Retina (tissue), 1 donor: ENCODE results near the gene TFEB.

Source experiments
- DNase-seq: peaks from one replicate; pipeline ENCODE4 v3.0.0-alpha.2; 2016

Gene TFEB

DNA sequence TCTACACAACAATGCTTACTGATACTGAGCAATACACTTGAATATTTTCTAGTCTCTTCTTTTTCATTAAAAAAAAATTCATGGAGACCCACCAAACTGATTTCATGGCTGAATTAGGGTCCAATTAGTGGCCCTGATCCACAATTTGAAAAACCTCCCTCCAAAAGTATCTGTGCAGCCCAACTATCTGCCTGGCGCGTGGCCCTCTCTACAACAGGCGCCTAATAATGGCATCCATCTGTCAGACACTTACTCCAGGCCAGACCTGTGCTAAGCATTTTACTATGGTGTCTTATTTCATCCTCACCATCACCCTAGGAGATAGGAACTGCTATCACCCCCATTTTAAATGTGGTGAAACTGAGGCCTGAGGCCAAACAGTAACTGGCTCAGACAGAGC, 14.0 kb downstream of the TFEB start:
- no peak for DNase-seq

DNA sequence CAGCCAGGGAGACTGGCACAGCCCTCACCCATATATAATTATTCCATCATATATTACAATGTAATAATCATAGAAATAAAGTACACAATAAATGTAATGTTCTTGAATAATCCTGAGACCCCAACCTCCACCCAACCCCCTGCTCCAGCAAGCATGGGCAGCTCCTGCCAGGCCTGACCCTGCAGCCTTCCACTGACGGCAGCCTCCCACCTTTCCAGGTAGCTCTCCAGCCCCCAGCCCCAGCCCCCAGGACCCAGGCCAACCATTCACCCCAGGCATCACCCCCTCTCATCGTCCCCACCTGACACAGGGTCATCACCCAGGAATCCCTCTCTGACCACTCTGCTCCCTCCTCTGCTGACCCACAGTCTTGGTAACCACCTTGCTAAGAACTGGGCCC, 14.6 kb downstream of the TFEB start:
- no peak for DNase-seq

DNA sequence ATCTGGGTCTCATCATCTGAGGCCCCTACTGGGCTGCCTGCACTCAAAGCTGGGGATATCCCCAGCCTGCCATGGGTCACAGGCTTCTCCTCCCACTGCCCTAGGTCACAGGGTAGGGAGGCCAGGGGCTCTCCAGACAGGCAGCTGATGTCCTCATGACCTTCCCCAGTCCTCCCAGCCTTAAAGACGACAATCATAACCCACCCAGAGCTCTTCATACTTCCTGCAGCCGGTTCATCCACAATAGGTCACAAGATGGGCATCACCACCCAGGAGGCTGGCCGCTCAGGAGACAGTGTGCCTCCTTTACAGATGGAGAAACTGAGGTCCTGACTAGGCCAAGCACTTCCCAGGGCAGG, 15.2 kb downstream of the TFEB start:
- DNase-seq = no peak

DNA sequence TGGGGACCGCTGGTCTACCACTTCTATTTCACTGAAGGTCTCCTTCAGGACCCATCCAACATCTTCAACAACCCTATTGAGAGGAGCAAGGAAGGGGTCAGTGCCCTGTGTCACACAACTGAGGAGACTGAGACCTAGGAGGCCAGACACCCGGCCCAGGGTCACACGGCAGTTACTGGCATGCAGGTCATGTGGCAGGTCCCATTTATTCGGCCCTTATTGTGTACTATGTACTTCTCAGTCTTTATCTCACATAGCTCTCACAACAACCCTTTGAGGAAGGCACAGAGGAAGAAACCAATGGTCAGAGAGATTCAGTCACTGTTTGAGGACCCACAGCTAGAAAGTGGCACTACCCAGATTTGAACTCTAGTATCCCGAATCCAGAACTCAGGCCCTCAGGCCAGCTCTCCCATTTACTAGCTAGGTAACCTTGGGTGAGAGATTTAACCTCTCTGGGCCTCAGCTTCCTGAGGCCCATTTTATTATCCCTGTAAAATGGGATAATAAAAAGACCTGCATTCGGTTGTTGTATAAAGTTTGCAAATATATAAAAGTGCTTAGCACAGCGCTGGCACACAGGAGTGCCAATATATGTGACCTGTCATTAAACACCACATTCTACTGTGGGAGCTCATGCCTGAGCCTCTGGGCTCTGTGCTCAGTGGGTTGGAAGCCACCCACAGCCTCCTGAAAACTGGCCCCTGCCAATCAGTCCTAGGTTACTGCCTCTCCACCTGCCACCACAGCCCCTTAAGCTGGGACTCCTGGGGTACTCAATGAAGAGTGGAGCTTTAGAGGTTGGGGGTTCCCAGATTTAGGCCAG, 15.8 kb downstream of the TFEB start:
- no peak for DNase-seq

DNA sequence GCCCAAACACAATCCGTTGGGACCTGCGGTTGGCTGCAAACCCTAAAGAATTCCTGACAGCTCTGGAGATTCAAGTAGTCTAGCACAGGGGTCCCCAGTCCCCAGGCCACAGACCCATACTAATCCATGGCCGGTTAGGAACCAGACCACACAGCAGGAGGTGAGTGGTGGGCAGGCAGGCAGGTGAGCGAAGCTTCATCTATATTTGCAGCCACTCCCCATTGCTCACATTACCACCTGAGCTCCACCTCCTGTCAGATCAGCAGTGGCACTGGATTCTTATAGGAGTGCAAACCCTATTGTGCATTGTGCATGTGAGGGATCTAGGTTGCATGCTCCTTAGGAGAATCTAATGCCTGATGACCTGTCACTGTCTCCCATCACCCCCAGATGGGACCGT, 16.6 kb downstream of the TFEB start:
- no peak for DNase-seq

DNA sequence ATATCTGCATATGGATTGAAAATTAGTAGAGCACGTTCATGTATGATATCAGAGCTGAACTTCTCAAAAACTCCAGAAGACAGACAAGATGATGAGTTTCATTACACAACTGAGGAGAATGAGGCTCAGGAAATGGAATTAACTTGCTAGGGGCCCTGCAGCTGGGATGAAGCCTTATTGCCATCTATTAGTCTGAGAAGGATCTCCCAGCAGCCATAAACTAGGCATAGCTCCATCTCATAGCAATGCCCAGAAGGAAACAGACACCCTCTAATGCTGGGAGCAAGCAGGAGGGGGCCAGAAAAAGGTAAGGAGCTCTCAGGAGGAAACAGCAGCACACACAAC, 18.0 kb downstream of the TFEB start:
- DNase-seq = no peak

DNA sequence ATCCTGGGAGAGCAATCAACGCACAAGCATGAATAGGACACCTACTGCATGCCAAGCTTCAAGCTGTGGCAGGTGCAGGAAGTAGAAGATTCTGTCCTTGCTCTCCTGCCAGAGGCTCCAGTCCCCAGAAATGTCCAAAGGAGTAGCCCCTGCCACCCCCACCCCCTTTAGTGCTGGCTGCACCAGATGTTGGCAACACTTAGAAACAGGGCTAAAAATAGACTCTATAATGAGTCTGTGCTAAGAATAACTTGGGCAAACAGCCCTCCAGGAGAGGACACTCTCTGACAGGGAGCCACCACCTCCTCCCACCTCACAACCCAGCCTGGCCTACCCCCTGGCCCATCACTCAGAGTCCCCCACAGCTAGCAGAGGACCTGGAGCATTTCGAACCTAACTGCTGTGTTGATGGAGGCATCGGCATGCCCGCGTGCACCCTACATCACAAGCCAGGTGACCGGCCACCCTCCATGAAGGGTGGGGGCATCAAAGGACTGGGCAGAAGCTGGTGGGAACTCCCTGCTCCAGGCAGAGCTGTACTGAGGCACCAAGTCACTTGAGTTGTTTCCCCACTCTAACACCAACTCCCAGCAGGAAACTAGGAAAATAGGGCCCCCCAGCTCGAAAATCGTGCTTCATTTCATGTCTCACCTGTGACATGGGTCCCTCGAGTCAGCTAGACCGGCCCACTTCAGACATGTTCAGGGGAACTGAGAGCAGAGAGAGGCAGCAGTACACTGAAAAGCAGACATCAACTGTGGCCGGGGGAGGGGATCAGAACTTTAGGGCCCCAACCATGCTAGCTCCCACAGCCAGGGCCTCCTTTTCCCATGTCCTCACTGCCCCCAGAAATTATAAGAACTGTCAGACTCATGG, 18.7 kb downstream of the TFEB start:
- no peak for DNase-seq

DNA sequence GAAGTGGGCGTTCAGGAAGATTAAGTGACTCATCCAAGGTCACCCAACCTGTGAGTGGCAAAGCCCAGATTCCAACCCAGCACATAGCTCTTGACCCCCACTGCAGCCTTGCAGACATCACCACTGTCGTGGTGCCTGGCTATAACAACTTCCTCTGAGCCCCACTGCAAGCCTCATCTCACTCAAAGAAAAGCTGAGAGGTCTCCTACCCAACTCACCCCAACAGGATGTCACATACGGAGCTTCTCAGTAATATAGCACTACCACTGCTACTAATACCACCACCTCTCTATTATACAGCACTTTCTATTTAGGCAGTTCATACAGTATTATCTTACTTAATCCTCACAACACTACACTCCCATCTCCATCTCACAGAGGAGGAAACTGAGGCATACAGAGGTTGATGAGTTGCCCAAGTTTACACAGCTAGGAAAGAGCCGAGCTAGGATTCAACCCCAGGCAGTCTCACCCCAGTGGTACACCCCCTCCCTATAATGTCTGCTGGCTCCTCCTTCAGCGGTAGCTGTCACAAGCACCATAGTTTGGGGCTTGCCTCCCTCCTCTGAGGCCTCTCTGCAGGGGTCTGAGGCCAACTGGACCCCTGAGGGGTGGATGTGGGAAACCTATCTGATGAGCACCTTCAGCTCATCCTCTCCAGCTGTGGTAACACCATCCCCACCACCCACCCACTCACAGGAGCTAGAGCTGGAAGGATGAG, 19.5 kb downstream of the TFEB start:
- no peak for DNase-seq

DNA sequence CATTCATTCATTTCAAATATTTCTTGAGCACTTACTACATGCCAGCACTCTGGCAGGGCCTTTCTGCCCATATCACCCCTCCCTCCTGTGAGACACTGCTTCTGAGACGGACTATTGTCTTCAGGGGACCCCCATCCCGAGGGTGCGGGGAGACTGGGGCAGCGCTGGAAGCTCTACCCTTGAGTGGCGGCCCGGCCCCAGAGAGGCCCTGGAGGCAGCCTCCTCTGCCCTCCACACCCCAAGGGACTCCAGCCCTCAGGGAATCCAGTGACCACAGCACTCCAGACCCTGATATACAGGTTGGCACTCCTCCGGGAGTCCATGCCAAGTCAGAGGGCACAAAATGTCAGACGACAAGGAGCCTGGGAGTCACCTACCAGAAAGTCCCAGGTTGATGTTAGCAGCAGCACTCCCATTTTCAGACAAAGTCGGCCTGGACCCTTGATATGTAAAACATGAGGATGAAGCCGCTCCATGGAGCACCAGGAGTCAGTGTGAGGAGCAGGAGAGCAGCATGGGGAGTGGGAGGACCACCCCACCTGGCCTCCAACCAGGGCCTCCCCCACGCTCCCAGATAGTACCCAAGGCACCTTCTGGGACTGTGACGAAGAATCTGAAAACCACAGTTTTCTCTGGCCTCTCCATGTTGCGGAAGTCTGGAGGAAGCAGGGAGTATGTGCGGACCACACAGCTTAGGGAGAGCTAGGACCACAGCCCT, 20.7 kb downstream of the TFEB start:
- DNase-seq = no peak

DNA sequence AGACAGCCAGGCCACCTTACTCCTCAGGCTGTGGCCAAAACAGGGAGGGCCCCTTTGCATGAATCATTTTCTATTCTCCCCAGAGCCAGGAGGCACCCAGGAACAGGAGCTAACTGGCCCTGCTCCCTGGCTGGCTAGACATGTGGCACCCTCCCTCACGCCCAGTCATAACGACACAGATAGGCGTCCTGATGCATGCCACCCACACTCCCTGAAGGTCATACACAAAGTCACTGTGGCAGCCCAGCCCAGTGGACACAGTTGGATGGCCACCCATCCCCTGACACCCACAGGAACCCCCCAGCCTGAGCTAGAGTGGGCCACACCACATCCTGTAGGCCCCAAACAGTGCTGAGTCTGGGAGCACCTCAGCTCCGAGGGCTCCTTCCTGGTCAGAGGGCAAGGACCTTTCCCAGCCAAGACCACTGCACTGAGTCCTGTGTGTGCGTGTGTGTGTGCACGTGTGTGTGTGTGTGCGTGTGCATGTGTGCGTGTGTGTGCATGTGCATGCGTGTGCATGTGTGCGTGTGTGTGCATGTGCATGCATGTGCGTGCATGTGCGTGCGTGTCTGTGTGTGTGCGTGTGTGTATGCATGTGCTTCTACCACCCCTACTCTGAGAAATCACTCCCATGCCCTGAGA, 21.6 kb downstream of the TFEB start:
- DNase-seq = no peak

DNA sequence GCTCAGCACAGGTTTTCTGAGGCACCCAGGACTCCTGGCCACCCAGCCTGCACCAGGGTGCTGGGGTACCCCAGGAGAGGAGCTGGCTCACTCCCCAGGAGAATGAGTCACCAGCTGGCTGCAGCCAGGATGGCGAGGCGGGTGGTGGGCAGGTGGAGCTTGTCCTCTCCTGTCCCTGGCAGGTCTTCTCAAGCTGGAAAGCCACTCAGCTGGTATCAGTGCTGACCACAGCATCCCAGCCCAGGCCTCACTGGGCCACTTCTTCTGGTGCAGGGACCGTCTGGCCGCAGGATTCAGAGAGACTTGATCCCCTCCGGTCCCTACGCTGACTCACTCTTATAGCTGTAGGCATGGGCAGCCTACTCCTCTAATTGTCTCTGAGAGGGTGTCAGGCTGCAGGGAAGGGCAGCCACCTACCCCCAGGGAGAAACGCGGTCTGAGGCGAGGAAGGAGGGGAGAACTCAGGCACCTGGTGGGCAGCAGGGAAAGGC, 22.2 kb downstream of the TFEB start:
- no peak for DNase-seq

DNA sequence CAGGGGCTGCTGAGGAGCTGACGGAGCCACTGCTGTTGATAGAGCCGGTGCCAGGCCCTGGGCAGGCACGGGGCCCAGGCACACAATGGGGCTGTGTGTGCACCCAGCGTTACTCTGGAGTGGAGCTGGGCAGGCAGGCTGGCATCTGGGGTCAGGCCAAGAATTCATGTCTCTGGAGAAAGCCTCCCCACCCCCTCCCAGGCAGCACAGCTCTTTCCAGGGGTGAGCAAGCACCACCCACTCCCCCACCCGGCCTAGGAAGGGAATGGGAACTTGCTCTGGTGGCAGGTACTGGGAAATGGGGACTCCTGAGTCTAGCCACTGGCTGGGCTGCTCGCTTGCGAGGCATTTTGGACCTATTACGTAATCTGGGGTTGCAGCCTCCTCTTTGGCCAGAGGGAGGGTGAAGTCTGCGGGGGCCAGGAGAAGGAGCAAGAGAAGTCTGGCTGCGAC, 22.7 kb downstream of the TFEB start:
- no peak for DNase-seq

DNA sequence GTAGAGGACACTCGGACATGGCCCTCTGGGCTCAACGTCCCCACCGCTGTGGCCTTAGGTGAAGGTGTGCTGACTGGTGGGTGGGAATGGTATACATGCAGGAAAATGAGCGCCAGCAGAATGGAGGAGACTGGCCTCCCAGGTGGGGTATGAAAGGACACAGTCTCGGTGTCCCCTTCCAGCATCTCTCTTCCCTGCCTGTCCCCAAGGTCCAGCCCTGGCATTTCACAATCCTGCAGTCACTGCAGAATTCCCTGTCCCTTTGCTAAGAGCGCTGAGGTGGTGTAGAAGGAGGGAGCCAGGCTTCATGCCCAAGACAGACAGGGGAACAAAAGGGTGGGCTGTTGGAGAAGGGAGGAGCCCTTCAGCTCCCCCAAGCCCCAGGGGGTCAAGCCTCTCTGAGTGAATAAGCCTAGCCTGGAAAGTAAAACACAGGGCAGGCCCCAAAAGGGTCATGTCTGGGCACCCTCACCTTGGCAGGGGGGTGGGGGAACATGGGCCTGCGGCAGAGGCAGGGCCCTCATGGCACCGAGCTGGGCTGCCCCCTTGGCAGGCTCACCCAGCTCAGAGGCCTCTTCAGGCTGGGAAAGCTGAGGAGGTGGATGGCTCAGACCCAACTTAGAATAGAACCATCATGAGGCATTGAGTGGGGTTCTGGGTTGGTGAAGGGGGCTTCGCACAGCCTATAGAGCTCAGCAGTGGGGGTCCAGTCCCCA, 23.9 kb downstream of the TFEB start:
- no peak for DNase-seq

DNA sequence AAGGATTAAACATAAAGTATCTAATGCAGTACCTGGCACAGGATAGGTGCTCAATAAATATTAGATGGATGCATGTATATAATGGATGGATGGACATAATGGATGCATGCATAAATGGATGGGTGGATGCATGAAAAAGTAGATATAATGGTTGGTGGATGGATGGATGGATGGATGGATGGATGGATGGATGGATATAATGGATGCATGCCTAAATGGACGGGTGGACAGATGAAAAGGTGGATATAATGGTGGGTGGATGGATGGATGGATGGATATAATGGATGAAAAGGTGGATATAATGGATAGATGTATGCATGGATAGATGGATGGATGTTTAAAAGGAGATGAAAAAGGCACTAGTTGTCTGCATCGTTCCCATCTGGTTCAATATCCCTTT, 26.0 kb downstream of the TFEB start:
- DNase-seq = no peak

DNA sequence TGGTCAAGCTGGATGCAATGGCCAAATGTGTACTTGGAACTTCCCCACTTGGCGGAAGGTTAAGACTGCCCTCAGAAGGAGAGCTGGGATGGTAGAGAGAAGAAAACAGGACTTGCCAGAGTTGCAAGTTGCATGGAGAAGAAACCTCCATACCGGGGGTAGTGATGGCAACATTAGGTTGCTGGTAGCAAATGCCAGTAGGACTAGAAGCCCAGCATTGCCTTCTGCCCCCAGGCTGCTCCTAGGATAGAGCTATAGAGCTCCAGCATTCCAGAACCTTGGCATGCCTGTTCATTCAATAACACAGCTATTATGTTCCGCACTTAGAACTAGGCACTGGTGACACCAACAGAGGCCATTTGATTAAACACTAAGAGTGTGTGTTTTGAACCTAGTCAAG, 26.6 kb downstream of the TFEB start:
- DNase-seq = no peak

DNA sequence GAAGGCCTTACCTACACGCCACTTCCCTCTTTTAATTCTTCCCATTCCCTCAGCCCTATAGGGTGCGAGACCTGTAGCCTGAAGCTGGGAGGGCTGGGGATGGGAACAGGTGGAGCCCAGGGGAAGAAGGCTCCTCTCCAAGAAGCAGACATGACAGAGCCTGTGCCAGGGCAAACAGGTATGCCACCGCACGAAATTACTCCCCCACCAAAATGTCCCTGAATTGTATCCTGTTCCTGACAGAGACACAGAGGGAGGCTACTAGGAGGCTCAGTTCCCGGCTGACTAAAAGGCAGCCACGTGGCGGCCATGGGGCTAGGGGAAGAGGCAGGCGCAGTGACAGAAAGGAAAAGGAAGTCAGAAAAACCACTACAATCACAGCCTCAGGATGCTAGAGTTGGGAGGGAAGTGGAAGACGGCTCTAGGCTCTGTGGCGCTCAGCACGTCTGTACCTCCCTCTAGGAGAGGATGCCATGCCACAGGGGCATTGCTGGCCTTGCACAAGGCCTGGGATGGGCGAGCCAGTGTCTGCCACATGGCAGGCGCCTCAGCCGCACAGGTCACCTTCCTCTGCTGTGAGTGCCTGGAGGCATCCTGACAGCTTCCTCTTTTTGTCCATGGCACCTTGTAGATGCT, 27.7 kb downstream of the TFEB start:
- no peak for DNase-seq

DNA sequence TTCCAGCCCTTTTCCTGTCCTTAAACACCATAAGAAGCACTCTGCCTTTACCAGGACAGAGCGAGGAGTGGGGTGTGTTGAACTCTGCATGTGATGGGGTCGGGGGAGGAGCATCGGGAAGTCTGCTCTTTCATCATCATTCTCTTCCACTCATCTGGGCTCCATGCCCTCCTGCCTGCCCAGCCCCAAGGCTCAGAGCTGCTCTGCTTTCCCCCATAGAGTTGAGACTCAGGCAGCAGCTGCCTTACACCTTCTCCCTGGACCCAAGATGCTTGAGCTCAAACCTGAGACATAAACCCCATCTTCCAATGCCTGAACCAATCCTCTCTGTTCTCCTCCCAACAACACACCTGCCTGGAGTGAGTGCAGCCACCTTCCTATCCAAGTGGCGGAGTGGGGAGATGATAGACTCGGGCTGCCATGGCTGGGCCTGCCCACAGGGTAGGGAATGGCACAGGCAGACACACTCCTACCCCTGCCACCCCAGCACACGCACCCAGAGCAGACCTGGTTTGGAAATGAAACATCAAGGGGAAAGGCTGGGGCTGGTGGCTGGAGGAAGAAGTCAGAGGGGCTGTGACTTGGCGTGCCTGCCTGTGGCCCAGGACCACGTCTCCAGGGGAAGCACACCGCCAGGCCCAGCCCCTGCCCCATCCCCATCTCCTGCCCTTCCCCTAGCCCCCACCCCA, 28.4 kb downstream of the TFEB start:
- no peak for DNase-seq

DNA sequence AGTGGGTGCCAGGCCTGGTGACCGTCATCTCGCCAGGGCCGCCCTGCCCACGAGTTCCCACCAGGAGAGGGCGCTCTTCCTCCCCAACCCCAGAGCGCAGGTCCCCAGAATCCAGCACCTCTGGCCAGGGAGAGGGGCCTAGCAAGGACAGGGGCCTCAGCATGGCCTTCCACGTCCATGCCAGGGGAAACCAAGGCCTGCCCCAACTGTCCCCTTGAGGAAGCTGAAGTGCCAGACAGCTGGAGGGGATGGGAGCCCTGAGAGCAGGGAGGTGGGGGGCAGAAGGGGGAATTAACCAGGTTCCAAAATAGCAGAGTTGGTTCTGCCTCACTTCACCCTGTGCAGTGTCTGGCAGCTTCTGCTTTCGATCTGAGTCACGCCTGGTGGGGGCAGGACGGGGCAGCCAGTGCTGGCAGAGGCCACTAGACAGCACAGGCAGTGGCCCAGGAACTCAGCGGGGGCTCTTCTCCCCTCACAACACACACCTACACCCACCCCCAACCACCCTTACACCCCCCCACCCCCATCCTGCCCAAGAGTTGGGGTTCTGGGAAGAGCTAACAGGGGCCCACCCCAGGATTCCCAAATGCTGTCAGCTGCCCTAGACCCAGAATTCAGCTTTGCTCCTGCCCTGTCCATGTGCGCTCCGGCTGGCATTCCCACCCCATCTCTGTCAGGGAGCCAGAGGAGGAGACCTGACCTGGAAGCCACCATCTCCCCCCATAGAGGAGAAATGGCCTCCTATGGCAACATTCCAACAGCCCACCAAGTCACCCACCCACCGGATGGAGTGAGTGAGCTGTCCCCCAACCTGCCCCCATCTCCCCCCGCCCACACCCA, 29.2 kb downstream of the TFEB start:
- DNase-seq = peak; percentile 36

DNA sequence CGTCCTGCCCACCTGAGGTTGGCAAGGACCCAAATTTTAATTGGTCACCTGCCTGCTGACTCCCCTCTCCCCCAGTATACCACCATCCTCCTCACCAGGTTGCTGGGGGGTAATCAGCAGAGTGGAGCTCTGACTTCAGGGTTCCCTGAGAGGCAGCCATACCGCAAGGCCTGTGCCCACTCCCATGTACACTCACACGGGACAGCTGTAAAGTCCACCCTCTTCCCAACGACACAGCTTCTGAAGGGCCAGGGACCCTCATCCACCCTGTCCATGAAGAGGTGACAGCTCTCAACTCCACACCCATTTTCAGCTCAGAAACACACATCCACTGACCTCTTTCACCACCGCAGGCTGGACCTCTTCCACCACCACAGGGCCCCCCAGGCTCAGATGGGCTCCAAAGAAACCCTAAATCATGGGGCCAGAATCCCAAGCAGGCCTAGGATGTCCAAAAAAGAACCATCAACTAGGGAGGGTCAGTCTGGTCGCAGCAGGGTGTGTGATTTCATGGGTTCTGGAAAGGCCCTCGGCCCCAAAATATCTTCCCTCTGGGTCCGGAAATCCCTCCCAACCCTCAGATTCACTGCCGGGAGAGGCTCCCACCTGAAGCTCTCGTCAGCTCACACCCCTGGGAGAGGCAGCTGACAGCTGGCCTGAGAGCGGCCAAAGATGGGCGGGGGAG, 30.0 kb downstream of the TFEB start:
- no peak for DNase-seq
